SK-N-SH (cell line): ENCODE measurements around the gene CHSY1.

Source experiments
- CHD2 ChIP-seq: fragments of 150-350 bp; IDR thresholded peaks from 2 replicates; pipeline ENCODE4 v1.6.1; 2018; ENCODE audit warnings: low read length; ENCODE audit not compliant: partially characterized antibody
- CTCF ChIP-seq: fragments of 200-600 bp; sonication (generic); IDR thresholded peaks from 2 replicates; pipeline ENCODE4 v1.6.1; 2017; ENCODE audit warnings: antibody characterized with exemption, mild to moderate bottlenecking, moderate library complexity
- EP300 ChIP-seq, 2 experiments: IDR thresholded peaks; 2 replicates each; pipeline versions ENCODE4 v1.4.0 to v1.6.1; 2012; ENCODE audit warnings: borderline replicate concordance in 1 of 2, low read depth in 1 of 2, low read length in 1 of 2
- EZH2phosphoT487 ChIP-seq: fragments of 200-600 bp; sonication (generic); IDR thresholded peaks from 2 replicates; pipeline ENCODE4 v1.6.1; 2017; ENCODE audit warnings: low read depth, mixed run types, mild to moderate bottlenecking, antibody characterized with exemption, moderate library complexity, borderline replicate concordance
- MEF2A ChIP-seq: IDR thresholded peaks from 2 replicates; pipeline ENCODE4 v1.4.0; 2012; ENCODE audit warnings: low read depth, borderline replicate concordance
- RAD21 ChIP-seq: IDR thresholded peaks from 2 replicates; pipeline ENCODE4 v1.6.1; 2012; ENCODE audit warnings: mild to moderate bottlenecking, low read length
- RCOR1 ChIP-seq: fragments of 150-350 bp; IDR thresholded peaks from 2 replicates; pipeline ENCODE4 v1.6.1; 2017; ENCODE audit warnings: antibody characterized with exemption, low read length
- REST ChIP-seq: IDR thresholded peaks from 2 replicates; pipeline ENCODE4 v1.6.1; 2012; ENCODE audit warnings: mild to moderate bottlenecking, low read depth, low read length, moderate library complexity
- RFX5 ChIP-seq: IDR thresholded peaks from 2 replicates; pipeline ENCODE4 v1.6.1; 2012; ENCODE audit warnings: mild to moderate bottlenecking, improper control_type of control experiment, low read length
- SIN3A ChIP-seq: IDR thresholded peaks from 2 replicates; pipeline ENCODE4 v1.6.1; 2012; ENCODE audit warnings: low read depth, mild to moderate bottlenecking, low read length, moderate library complexity, borderline replicate concordance
- TAF1 ChIP-seq: IDR thresholded peaks from 2 replicates; pipeline ENCODE4 v1.6.1; 2012; ENCODE audit warnings: low read depth, mild to moderate bottlenecking, low read length, moderate library complexity, borderline replicate concordance
- USF2 ChIP-seq: fragments of 150-350 bp; IDR thresholded peaks from 2 replicates; pipeline ENCODE4 v1.6.1; 2017; ENCODE audit warnings: antibody characterized with exemption, low read length, low read depth, borderline replicate concordance
- YY1 ChIP-seq: IDR thresholded peaks from 2 replicates; pipeline ENCODE4 v1.4.0; 2012; ENCODE audit warnings: low read depth, mild to moderate bottlenecking
- ZBTB33 ChIP-seq: IDR thresholded peaks from 2 replicates; pipeline ENCODE4 v1.4.0; 2012; ENCODE audit warnings: low read depth, borderline replicate concordance

GRCh38 chr15:101294731-101295606, 43.1 kb upstream of the CHSY1 start, which contains the start of gene SNRPA1:
- TF ChIP-seq USF2 (no peak), MEF2A (no peak), CTCF (no peak), TAF1 (peak; percentile 85), SIN3A (peak; percentile 92), ZBTB33 (peak; percentile 63), EP300 (IDR thresholded peaks at IDR 0.05; ENCODE audit: borderline replicate concordance in 1 of 2, low read depth in 1 of 2, low read length in 1 of 2) (0 out of 4 replicates have a peak, but pooled peaks of 1 of the 2 experiments have one; percentile 18), REST (peak; percentile 65), RAD21 (no peak), RCOR1 (peak; percentile 50), YY1 (peak; percentile 27), EZH2phosphoT487 (no peak), CHD2 (peak; percentile 92), RFX5 (no peak)
